Measurements from ENCODE around the gene COTL1. TPM values are rescaled to one million over a fixed set of nuclear protein-coding genes. Genes with fewer than 3 reads are reported as not detected.

The COTL1 gene
- total RNA-seq, 1 experiment from 2014 or later: 408 TPM

DNA sequence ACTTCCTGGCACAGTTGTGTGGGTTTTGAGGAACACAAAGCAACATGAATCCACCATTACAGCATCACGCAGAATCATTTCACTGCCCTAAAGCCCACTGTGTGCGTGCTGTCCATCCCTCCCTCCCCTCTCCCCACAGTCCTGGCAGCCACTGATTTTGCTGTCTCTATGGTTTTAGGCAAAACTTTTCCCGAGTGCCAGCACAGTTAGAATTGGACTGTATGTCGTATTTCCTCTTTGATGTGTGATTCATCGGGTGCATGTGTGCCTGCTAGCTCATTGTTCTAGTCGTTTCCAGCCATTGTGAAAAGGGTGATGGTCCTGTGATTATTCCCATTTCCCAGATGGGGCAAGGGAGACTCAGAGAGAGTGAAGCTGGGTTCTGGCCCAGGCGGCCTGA is 43.1 kb upstream of the COTL1 start:
- no peaks in the 10 kb centered on the region for H3K9me2 ChIP-seq (replicated peaks; ENCODE audit: low read length)
- no peak for TF ChIP-seq EZH2 (IDR thresholded peaks at IDR 0.05; ENCODE audit: low read length, unreplicated experiment)
- TF ChIP-seq CTCF (conservative IDR thresholded peaks at IDR 0.05; ENCODE audit: low read depth, low read length): no peak
- TF ChIP-seq EZH2phosphoT487 (IDR thresholded peaks at IDR 0.05; ENCODE audit: borderline replicate concordance, low read length): no peak
- H3K27me3 ChIP-seq (ENCODE audit: low read length): no peaks in the 10 kb centered on the region
- no peak overlapping the region for H3K27ac ChIP-seq (ENCODE audit: low read length)
- ChIA-PET POLR2A (ENCODE audit: unreplicated experiment) (interaction anchor here (0.7 kb wide), 1 partner anchor 58 kb away, joined by 6 read pairs; no protein-coding TSS in a partner anchor), CTCF (no interaction called here)
- no peak overlapping the region for H3K9ac ChIP-seq (ENCODE audit: low read length)
- H3K79me2 ChIP-seq (ENCODE audit: low read length): no peaks in the 10 kb centered on the region
- BruUV-seq (replicated peaks): no TSS peak
- ATAC-seq (no peak), DNase-seq (no peak)
- no peak overlapping the region for H3K4me2 ChIP-seq (ENCODE audit: low read length)
- H3K4me1 ChIP-seq (ENCODE audit: insufficient read depth, low read length): no peaks in the 10 kb centered on the region
- intact Hi-C loops (cut with micrococcal nuclease): no loop called here
- H3K9me3 ChIP-seq (ENCODE audit: low read length): no peaks in the 10 kb centered on the region
- no peak overlapping the region for H3K4me3 ChIP-seq (ENCODE audit: low read length)
- H3K36me3 ChIP-seq (ENCODE audit: low read depth, low read length): no peaks in the 10 kb centered on the region; the same call in 1 of the 2 replicates
- H2AFZ ChIP-seq (ENCODE audit: low read length): no peak overlapping the region
- H4K20me1 ChIP-seq (ENCODE audit: low read length): no peaks in the 10 kb centered on the region
- H3F3A ChIP-seq (ENCODE audit: low read length, unreplicated experiment): no peaks in the 10 kb centered on the region

DNA sequence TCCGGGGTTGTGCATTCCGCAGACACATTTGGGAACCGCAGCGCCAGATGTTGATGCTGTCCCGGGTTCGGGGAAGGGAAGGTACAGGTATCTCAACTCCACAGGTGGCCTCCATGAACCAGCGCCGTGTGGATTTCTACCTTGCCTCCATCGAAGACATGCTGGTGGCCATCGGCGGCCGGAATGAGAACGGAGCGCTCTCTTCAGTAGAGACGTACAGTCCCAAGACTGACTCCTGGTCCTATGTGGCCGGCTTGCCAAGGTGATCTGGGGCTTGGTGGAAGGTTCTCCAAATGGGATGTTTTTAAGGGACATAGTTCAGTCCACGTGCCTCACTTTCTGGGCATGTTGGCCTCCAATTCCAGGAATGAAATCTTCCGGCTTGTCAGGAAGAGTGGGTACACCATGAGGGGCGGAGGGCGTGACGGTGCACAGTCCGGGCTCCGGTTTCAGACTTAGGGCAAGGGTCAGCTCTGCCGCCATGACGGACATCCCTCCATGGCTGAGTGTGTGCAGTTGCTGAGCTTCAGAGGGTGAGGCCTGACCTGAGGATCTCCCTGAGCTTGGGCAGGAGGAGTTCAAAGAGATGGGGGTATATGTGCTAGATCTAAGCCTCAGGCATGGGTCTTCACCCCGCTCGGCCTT is 41.9 kb upstream of the COTL1 start:
- no peaks in the 10 kb centered on the region; the same call in 1 of the 2 replicates for H3K36me3 ChIP-seq (ENCODE audit: low read depth, low read length)
- TF ChIP-seq EZH2phosphoT487 (IDR thresholded peaks at IDR 0.05; ENCODE audit: borderline replicate concordance, low read length): no peak
- no peak for TF ChIP-seq CTCF (conservative IDR thresholded peaks at IDR 0.05; ENCODE audit: low read depth, low read length)
- TF ChIP-seq EZH2 (IDR thresholded peaks at IDR 0.05; ENCODE audit: low read length, unreplicated experiment): no peak
- ATAC-seq (no peak), DNase-seq (no peak)
- CTCF ChIA-PET: no interaction called here
- H3K27me3 ChIP-seq (ENCODE audit: low read length): no peaks in the 10 kb centered on the region
- no peak overlapping the region for H2AFZ ChIP-seq (ENCODE audit: low read length)
- H3K9me3 ChIP-seq (ENCODE audit: low read length): no peaks in the 10 kb centered on the region
- no peak overlapping the region for H3K9ac ChIP-seq (ENCODE audit: low read length)
- no peaks in the 10 kb centered on the region for H3K79me2 ChIP-seq (ENCODE audit: low read length)
- POLR2A ChIA-PET (ENCODE audit: unreplicated experiment): no interaction called here
- no peaks in the 10 kb centered on the region for H3F3A ChIP-seq (ENCODE audit: low read length, unreplicated experiment)
- BruUV-seq (replicated peaks): no TSS peak
- no peaks in the 10 kb centered on the region for H3K4me1 ChIP-seq (ENCODE audit: insufficient read depth, low read length)
- no peaks in the 10 kb centered on the region for H4K20me1 ChIP-seq (ENCODE audit: low read length)
- H3K4me3 ChIP-seq (ENCODE audit: low read length): no peak overlapping the region
- H3K9me2 ChIP-seq (replicated peaks; ENCODE audit: low read length): no peaks in the 10 kb centered on the region
- intact Hi-C loops (cut with micrococcal nuclease): no loop called here
- H3K4me2 ChIP-seq (ENCODE audit: low read length): no peak overlapping the region
- no peak overlapping the region for H3K27ac ChIP-seq (ENCODE audit: low read length)

DNA sequence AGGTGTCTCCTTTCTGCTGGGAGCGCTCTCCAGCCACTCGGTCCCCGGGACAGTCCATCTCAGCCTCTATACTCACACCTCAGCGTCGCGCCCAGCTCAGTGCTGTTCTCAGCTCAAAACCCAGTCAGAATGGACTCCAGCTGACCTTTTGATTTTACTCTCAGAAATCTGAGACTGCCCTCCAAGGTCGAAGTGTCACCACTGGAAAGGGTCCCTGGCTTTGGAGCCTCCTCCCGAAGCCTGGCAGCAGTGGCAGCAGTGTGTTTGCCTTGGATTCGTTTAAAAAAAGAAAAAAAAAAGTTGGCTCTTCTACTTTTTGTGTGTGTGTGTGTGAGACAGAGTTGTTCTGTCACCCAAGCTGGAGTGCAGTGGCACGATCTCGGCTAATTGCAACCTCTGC is 40.8 kb upstream of the COTL1 start:
- ChIA-PET POLR2A (ENCODE audit: unreplicated experiment) (no interaction called here), CTCF (no interaction called here)
- H3K36me3 ChIP-seq (ENCODE audit: low read depth, low read length): no peaks in the 10 kb centered on the region; the same call in 1 of the 2 replicates

More for the DNA sequence above, 40.8 kb upstream of the COTL1 start:
- Histone ChIP-seq H3F3A (ENCODE audit: low read length, unreplicated experiment) (no peaks in the 10 kb centered on the region), H3K27me3 (ENCODE audit: low read length) (no peaks in the 10 kb centered on the region), H3K4me2 (ENCODE audit: low read length) (no peak overlapping the region), H3K4me3 (ENCODE audit: low read length) (no peak overlapping the region), H3K79me2 (ENCODE audit: low read length) (no peaks in the 10 kb centered on the region), H4K20me1 (ENCODE audit: low read length) (no peaks in the 10 kb centered on the region), H3K9me2 (replicated peaks; ENCODE audit: low read length) (no peaks in the 10 kb centered on the region), H3K4me1 (ENCODE audit: insufficient read depth, low read length) (no peaks in the 10 kb centered on the region), H3K27ac (ENCODE audit: low read length) (no peak overlapping the region), H3K9ac (ENCODE audit: low read length) (no peak overlapping the region), H2AFZ (ENCODE audit: low read length) (no peak overlapping the region), H3K9me3 (ENCODE audit: low read length) (no peaks in the 10 kb centered on the region)
- ATAC-seq (no peak), DNase-seq (no peak)
- TF ChIP-seq EZH2phosphoT487 (IDR thresholded peaks at IDR 0.05; ENCODE audit: borderline replicate concordance, low read length): no peak
- no peak for TF ChIP-seq CTCF (conservative IDR thresholded peaks at IDR 0.05; ENCODE audit: low read depth, low read length)
- TF ChIP-seq EZH2 (IDR thresholded peaks at IDR 0.05; ENCODE audit: low read length, unreplicated experiment): no peak
- BruUV-seq (replicated peaks): no TSS peak
- intact Hi-C loops (cut with micrococcal nuclease): no loop called here
